IMR-90 (cell line): ENCODE measurements around the gene SLC4A1.

ENCODE experiments used
- BHLHE40 ChIP-seq: fragments of 150-350 bp; IDR thresholded peaks from 2 replicates; pipeline ENCODE4 v1.6.1; 2016; ENCODE audit warnings: mild to moderate bottlenecking, low read depth, low read length
- CEBPB ChIP-seq: IDR thresholded peaks from 2 replicates; pipeline ENCODE4 v1.6.1; 2012; ENCODE audit warnings: low read depth, low read length, improper control_type of control experiment
- CHD1 ChIP-seq: IDR thresholded peaks from 2 replicates; pipeline ENCODE4 v1.6.1; 2012; ENCODE audit warnings: low read depth, low read length, improper control_type of control experiment
- ELK1 ChIP-seq: fragments of 150-350 bp; IDR thresholded peaks from 2 replicates; pipeline ENCODE4 v1.6.1; 2016; ENCODE audit warnings: low read depth, mild to moderate bottlenecking, low read length, moderate library complexity, borderline replicate concordance
- FOS ChIP-seq: fragments of 150-350 bp; IDR thresholded peaks from 2 replicates; pipeline ENCODE4 v1.6.1; 2016; ENCODE audit warnings: low read depth, low read length
- MAFK ChIP-seq: IDR thresholded peaks from 2 replicates; pipeline ENCODE4 v1.6.1; 2012; ENCODE audit warnings: low read depth, low read length, improper control_type of control experiment
- MAZ ChIP-seq: IDR thresholded peaks from 2 replicates; pipeline ENCODE4 v1.6.1; 2012; ENCODE audit warnings: low read depth, mild to moderate bottlenecking, low read length, improper control_type of control experiment, moderate library complexity, borderline replicate concordance
- MXI1 ChIP-seq: IDR thresholded peaks from 2 replicates; pipeline ENCODE4 v1.6.1; 2012; ENCODE audit warnings: low read depth, mild to moderate bottlenecking, low read length, moderate library complexity, borderline replicate concordance
- POLR2A ChIP-seq: IDR thresholded peaks from 2 replicates; pipeline ENCODE4 v1.6.1; 2012; ENCODE audit warnings: mild to moderate bottlenecking, low read depth, low read length
- RAD21 ChIP-seq: IDR thresholded peaks from 2 replicates; pipeline ENCODE4 v1.6.1; 2012; ENCODE audit warnings: low read length, improper control_type of control experiment
- RCOR1 ChIP-seq: IDR thresholded peaks from 2 replicates; pipeline ENCODE4 v1.6.1; 2012; ENCODE audit warnings: mild to moderate bottlenecking, low read length, improper control_type of control experiment; ENCODE audit not compliant: insufficient replicate concordance
- RFX5 ChIP-seq: IDR thresholded peaks from 2 replicates; pipeline ENCODE4 v1.8.0; 2012; ENCODE audit warnings: low read depth, mild to moderate bottlenecking, low read length, moderate library complexity
- SMC3 ChIP-seq: fragments of 150-350 bp; IDR thresholded peaks from 2 replicates; pipeline ENCODE4 v1.6.1; 2016; ENCODE audit warnings: low read depth, mild to moderate bottlenecking, antibody characterized with exemption, low read length, moderate library complexity
- TF ChIP-seq, protein P1 (sequence below): conservative IDR thresholded peaks from 2 replicates; pipeline ENCODE4 v1.5.1; 2012; ENCODE audit warnings: mild to moderate bottlenecking, low read depth, low read length, improper control_type of control experiment

- TF ChIP-seq RFX5: no peak
- no peak for TF ChIP-seq MXI1
- TF ChIP-seq, protein P1, sequence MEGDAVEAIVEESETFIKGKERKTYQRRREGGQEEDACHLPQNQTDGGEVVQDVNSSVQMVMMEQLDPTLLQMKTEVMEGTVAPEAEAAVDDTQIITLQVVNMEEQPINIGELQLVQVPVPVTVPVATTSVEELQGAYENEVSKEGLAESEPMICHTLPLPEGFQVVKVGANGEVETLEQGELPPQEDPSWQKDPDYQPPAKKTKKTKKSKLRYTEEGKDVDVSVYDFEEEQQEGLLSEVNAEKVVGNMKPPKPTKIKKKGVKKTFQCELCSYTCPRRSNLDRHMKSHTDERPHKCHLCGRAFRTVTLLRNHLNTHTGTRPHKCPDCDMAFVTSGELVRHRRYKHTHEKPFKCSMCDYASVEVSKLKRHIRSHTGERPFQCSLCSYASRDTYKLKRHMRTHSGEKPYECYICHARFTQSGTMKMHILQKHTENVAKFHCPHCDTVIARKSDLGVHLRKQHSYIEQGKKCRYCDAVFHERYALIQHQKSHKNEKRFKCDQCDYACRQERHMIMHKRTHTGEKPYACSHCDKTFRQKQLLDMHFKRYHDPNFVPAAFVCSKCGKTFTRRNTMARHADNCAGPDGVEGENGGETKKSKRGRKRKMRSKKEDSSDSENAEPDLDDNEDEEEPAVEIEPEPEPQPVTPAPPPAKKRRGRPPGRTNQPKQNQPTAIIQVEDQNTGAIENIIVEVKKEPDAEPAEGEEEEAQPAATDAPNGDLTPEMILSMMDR: no peak
- TF ChIP-seq POLR2A: no peak
- TF ChIP-seq MAFK: no peak
- no peak for TF ChIP-seq RAD21
- TF ChIP-seq SMC3: no peak
- TF ChIP-seq CEBPB: no peak
- TF ChIP-seq ELK1: no peak
- no peak for TF ChIP-seq CHD1
- no peak for TF ChIP-seq BHLHE40
- no peak for TF ChIP-seq RCOR1
- TF ChIP-seq FOS: no peak
- TF ChIP-seq MAZ: no peak
These were observed 39.7 kb upstream of the SLC4A1 start for GRCh38 chr17:44307387-44308186.
